GM10266 (cell line): Measurements from ENCODE around the gene CELSR3.
A peak's percentile ranks its signal among the peaks of the same experiment; 100 is the strongest.

ENCODE experiments used
- DNase-seq: peaks from one replicate; pipeline ENCODE4 v3.0.0; 2012; ENCODE audit errors: extremely low spot score
- TF ChIP-seq, protein P1 (sequence below): IDR thresholded peaks from 2 replicates; pipeline ENCODE4 v1.5.1; 2012; ENCODE audit warnings: mild to moderate bottlenecking, low read depth; ENCODE audit not compliant: control insufficient read depth, insufficient read depth; ENCODE audit errors: missing control alignments

CELSR3 gene

GRCh38 chr3:48686538-48687219 lies 24.0 kb upstream of the CELSR3 start:
- no peak for DNase-seq
- TF ChIP-seq, protein P1, sequence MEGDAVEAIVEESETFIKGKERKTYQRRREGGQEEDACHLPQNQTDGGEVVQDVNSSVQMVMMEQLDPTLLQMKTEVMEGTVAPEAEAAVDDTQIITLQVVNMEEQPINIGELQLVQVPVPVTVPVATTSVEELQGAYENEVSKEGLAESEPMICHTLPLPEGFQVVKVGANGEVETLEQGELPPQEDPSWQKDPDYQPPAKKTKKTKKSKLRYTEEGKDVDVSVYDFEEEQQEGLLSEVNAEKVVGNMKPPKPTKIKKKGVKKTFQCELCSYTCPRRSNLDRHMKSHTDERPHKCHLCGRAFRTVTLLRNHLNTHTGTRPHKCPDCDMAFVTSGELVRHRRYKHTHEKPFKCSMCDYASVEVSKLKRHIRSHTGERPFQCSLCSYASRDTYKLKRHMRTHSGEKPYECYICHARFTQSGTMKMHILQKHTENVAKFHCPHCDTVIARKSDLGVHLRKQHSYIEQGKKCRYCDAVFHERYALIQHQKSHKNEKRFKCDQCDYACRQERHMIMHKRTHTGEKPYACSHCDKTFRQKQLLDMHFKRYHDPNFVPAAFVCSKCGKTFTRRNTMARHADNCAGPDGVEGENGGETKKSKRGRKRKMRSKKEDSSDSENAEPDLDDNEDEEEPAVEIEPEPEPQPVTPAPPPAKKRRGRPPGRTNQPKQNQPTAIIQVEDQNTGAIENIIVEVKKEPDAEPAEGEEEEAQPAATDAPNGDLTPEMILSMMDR = no peak

- TF ChIP-seq, protein P1 = peak; percentile 91
- peak; percentile 96 for DNase-seq
Measured at GRCh38 chr3:48685603-48686511, 23.2 kb upstream of the CELSR3 start, which contains the start of gene NCKIPSD. TSS of gene NCKIPSD (minus strand) at chr3:48685915. CDS start at chr3:48685807, 108 bp downstream.

- DNase-seq = no peak
- TF ChIP-seq, protein P1 = no peak
Measured at GRCh38 chr3:48685293-48685602, 22.6 kb upstream of the CELSR3 start.

- TF ChIP-seq, protein P1 = no peak
- DNase-seq = peak; percentile 59
Measured at GRCh38 chr3:48684480-48685143, 21.9 kb upstream of the CELSR3 start.

DNA sequence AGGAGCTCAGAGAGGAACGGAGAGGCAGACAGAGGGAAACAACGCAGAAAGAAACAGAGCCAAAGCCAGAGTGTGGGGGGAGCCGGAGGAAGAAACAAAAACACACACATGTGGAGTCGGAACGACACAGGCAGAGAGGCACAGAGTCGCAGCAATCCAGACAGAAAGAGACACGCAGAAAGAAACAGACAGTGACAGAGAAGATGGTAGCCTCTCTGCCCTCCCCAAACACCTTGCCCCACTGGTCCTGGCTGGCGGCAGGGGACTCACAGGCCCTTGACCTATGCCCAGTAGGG lies 21.3 kb upstream of the CELSR3 start:
- DNase-seq = no peak
- TF ChIP-seq, protein P1 = no peak

DNA sequence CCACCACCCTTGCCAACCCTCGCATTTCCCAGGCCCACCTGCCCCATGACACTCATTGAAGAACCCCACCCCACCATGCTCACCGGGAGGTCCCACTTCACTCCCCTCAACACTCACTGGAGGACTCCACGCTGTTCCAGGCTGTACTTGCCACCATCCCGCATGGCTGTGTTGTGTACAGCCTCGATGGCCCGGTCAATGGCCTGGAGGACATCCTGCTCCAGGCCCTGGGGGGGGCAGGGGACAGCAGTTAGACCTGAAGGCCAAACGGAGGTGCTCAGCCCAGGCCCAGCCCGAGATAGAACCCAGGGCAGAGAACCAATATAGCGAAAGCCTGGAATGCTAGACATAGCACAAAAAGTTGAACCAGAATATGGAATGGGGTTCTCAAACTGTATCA lies 20.1 kb upstream of the CELSR3 start:
- TF ChIP-seq, protein P1 = no peak
- no peak for DNase-seq
